ENCODE measurements around the gene INTS15.
A peak's percentile ranks its signal among the peaks of the same experiment; 100 is the strongest.

DNA sequence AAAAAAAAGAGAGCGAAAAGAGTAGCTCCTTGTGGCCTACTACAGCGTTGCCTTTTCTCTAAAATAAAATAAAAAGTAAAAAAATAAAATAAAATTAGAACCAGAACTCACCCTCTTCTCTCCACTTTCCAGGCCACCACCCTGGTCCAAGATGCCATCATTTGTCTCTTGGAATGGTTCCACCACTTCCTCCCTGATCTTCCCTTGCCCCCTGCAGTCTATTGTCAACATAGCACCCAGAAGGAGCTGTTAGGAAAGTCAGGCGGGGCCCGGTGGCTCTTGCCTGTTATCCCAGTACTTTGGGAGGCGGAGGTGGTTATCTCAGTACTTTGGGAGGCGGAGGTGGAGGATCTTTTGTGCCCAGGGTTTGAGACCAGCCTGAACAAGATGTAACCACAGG, 31.0 kb upstream of the INTS15 start:
- TF ChIP-seq, protein P1, sequence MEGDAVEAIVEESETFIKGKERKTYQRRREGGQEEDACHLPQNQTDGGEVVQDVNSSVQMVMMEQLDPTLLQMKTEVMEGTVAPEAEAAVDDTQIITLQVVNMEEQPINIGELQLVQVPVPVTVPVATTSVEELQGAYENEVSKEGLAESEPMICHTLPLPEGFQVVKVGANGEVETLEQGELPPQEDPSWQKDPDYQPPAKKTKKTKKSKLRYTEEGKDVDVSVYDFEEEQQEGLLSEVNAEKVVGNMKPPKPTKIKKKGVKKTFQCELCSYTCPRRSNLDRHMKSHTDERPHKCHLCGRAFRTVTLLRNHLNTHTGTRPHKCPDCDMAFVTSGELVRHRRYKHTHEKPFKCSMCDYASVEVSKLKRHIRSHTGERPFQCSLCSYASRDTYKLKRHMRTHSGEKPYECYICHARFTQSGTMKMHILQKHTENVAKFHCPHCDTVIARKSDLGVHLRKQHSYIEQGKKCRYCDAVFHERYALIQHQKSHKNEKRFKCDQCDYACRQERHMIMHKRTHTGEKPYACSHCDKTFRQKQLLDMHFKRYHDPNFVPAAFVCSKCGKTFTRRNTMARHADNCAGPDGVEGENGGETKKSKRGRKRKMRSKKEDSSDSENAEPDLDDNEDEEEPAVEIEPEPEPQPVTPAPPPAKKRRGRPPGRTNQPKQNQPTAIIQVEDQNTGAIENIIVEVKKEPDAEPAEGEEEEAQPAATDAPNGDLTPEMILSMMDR (IDR thresholded peaks at IDR 0.05) = peak; percentile 45
- no peak for TF ChIP-seq ZFX (IDR thresholded peaks at IDR 0.05; ENCODE audit: borderline replicate concordance)

All from 22Rv1 (cell line).